ENCODE measurements around the gene SPPL3. TPM values are rescaled to one million over a fixed set of nuclear protein-coding genes. Genes with fewer than 3 reads are reported as not detected.

The SPPL3 gene
- total and polyA plus RNA-seq, 2 experiments from 2014 or later, result 20.0 to 67.3 TPM

GRCh38 chr12:120836114-120836684 is 68.0 kb downstream of the SPPL3 start:
- 91% methylated on average over 4 of the region's 4 CpGs for WGBS (ENCODE audit: low lambda C conversion rate, missing lambda C conversion rate)
- peaks cover 59% of the 10 kb centered on the region for H4K20me1 ChIP-seq (ENCODE audit: insufficient read depth, poor library complexity, severe bottlenecking)

DNA sequence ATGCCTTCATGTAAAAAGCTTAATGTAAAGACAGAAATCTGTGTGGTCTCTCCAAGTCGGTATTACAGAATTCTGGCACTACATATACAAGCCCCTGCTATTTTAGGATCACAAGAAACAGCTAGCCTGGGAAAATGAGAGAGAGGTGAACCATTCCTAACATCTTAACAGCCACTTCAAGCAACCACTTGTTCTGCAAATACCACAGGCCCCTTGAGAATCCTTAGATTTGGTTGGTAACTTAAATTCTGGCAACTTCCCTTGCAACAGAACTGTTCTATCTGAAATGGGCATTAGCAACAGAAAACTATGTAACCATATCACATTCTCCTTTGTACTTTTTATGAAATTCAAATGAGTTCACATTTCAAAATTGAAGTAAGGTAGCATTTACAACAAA is 68.5 kb downstream of the SPPL3 start:
- Histone ChIP-seq H3K27ac (peak overlapping the region; percentile 22), H3K9me2 (replicated peaks; ENCODE audit: insufficient read depth) (no peaks in the 10 kb centered on the region), H3K4me3 (no peak overlapping the region), H4K20me1 (ENCODE audit: insufficient read depth, poor library complexity, severe bottlenecking) (peaks cover 65% of the 10 kb centered on the region), H3K36me3 (replicated peaks; ENCODE audit: insufficient read depth, low read depth) (no peaks in the 10 kb centered on the region), H3K4me1 (ENCODE audit: insufficient read depth) (peaks cover 35% of the 10 kb centered on the region), H3K9me3 (ENCODE audit: low read depth) (no peaks in the 10 kb centered on the region), H3K27me3 (no peaks in the 10 kb centered on the region), H2AFZ (no peak overlapping the region), H3K79me2 (peaks cover 94% of the 10 kb centered on the region), H3K4me2 (peak overlapping the region; percentile 39)
- DNase-seq (ENCODE audit: low spot score), result no peak
- 36% methylated on average over 1 of the region's 1 CpG for WGBS (ENCODE audit: low lambda C conversion rate, missing lambda C conversion rate)
- TF ChIP-seq EZH2 (IDR thresholded peaks at IDR 0.05; ENCODE audit: borderline replicate concordance) (no peak), EZH2phosphoT487 (IDR thresholded peaks at IDR 0.05; ENCODE audit: low read depth, severe bottlenecking, unreplicated experiment) (no peak)
- TF ChIP-seq, protein P1, sequence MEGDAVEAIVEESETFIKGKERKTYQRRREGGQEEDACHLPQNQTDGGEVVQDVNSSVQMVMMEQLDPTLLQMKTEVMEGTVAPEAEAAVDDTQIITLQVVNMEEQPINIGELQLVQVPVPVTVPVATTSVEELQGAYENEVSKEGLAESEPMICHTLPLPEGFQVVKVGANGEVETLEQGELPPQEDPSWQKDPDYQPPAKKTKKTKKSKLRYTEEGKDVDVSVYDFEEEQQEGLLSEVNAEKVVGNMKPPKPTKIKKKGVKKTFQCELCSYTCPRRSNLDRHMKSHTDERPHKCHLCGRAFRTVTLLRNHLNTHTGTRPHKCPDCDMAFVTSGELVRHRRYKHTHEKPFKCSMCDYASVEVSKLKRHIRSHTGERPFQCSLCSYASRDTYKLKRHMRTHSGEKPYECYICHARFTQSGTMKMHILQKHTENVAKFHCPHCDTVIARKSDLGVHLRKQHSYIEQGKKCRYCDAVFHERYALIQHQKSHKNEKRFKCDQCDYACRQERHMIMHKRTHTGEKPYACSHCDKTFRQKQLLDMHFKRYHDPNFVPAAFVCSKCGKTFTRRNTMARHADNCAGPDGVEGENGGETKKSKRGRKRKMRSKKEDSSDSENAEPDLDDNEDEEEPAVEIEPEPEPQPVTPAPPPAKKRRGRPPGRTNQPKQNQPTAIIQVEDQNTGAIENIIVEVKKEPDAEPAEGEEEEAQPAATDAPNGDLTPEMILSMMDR (IDR thresholded peaks at IDR 0.05; ENCODE audit: poor library complexity), result no peak

More at GRCh38 chr12:120836114-120836684, 68.0 kb downstream of the SPPL3 start:
- peaks cover 29% of the 10 kb centered on the region for H3K4me1 ChIP-seq (ENCODE audit: insufficient read depth)
- no peaks in the 10 kb centered on the region for H3K36me3 ChIP-seq (replicated peaks; ENCODE audit: insufficient read depth, low read depth)
- DNase-seq (ENCODE audit: low spot score), result no peak
- no peaks in the 10 kb centered on the region for H3K27me3 ChIP-seq
- H3K27ac ChIP-seq, result peak overlapping the region; percentile 22
- H3K4me3 ChIP-seq, result no peak overlapping the region
- H3K9me2 ChIP-seq (replicated peaks; ENCODE audit: insufficient read depth), result no peaks in the 10 kb centered on the region
- peak overlapping the region; percentile 39 for H3K4me2 ChIP-seq
- H3K9me3 ChIP-seq (ENCODE audit: low read depth), result no peaks in the 10 kb centered on the region
- H3K79me2 ChIP-seq, result peaks cover 94% of the 10 kb centered on the region
- H2AFZ ChIP-seq, result no peak overlapping the region
- no peak for TF ChIP-seq EZH2 (IDR thresholded peaks at IDR 0.05; ENCODE audit: borderline replicate concordance)
- TF ChIP-seq EZH2phosphoT487 (IDR thresholded peaks at IDR 0.05; ENCODE audit: low read depth, severe bottlenecking, unreplicated experiment), result no peak
- TF ChIP-seq, protein P1 (IDR thresholded peaks at IDR 0.05; ENCODE audit: poor library complexity), result no peak

- no peaks in the 10 kb centered on the region for H3K9me3 ChIP-seq (ENCODE audit: low read depth)
- no peaks in the 10 kb centered on the region for H3K9me2 ChIP-seq (replicated peaks; ENCODE audit: insufficient read depth)
- no peaks in the 10 kb centered on the region for H3K36me3 ChIP-seq (replicated peaks; ENCODE audit: insufficient read depth, low read depth)
- H3K4me2 ChIP-seq, result peak overlapping the region; percentile 39
- H3K79me2 ChIP-seq, result peaks cover 90% of the 10 kb centered on the region
- no peaks in the 10 kb centered on the region for H3K27me3 ChIP-seq
- 50% methylated on average over 4 of the region's 4 CpGs for whole genome bisulfite sequencing (ENCODE audit: low lambda C conversion rate, missing lambda C conversion rate)
- H4K20me1 ChIP-seq (ENCODE audit: insufficient read depth, poor library complexity, severe bottlenecking), result peaks cover 65% of the 10 kb centered on the region
- no peak for DNase-seq (ENCODE audit: low spot score)
- TF ChIP-seq EZH2phosphoT487 (IDR thresholded peaks at IDR 0.05; ENCODE audit: low read depth, severe bottlenecking, unreplicated experiment) (no peak), EZH2 (IDR thresholded peaks at IDR 0.05; ENCODE audit: borderline replicate concordance) (no peak)
- TF ChIP-seq, protein P1 (IDR thresholded peaks at IDR 0.05; ENCODE audit: poor library complexity), result no peak
- peaks cover 36% of the 10 kb centered on the region for H3K4me1 ChIP-seq (ENCODE audit: insufficient read depth)
- no peak overlapping the region for H2AFZ ChIP-seq
- peak overlapping the region; percentile 22 for H3K27ac ChIP-seq
- H3K4me3 ChIP-seq, result no peak overlapping the region
Measured at GRCh38 chr12:120835304-120835612, 68.9 kb downstream of the SPPL3 start.

Measured in hepatocyte (in vitro differentiated cells).